ENCODE results near the gene BCAP31. TPM values are rescaled to one million over a fixed set of nuclear protein-coding genes. Genes with fewer than 3 reads are reported as not detected.

BCAP31 gene
- total and polyA plus RNA-seq, 2 of the 13 experiments (the other 11 are each of a cell fraction or from before 2014, with no cell fraction given): 139 to 178 TPM

- Histone ChIP-seq H4K20me1 (ENCODE audit: insufficient read depth, low read length) (no peaks in the 10 kb centered on the region), H3K4me3 (replicated peaks in 1 of 3; ENCODE audit: insufficient read depth in 1 of 3, low read depth in 2 of 3, low read length in 3 of 3) (no peak overlapping the region), H3K36me3 (replicated peaks in 1 of 2; ENCODE audit: control insufficient read depth in 1 of 2, insufficient read depth in 2 of 2, low read length in 2 of 2) (no peaks in the 10 kb centered on the region), H3K9me3 (ENCODE audit: low read length) (no peaks in the 10 kb centered on the region), H3K4me1 (ENCODE audit: insufficient read depth, low read length) (peaks cover 16% of the 10 kb centered on the region; the same call in 1 of the 2 replicates), H3K79me2 (ENCODE audit: insufficient read depth, low read length) (no peaks in the 10 kb centered on the region), H2AFZ (ENCODE audit: low read length) (no peak overlapping the region), H3K27ac (ENCODE audit: extremely low read length, insufficient read depth, low read length) (no peak overlapping the region), H3K4me2 (ENCODE audit: low read depth, low read length) (no peak overlapping the region), H3K27me3 (ENCODE audit: control insufficient read depth in 1 of 2, insufficient read depth in 2 of 2, low read length in 2 of 2) (no peaks in the 10 kb centered on the region), H3K9ac (ENCODE audit: insufficient read depth, low read depth, low read length) (no peak overlapping the region)
- no TSS peak for BruUV-seq (replicated peaks)
- WGBS (ENCODE audit: low lambda C conversion rate): 92% methylated on average over 8 of the region's 25 CpGs
- no peak for FAIRE-seq
- ATAC-seq: no peak
- intact Hi-C loops (cut with micrococcal nuclease; ENCODE audit: unreplicated experiment): loop anchor here (10.0 kb wide), 1 partner anchor 175 kb away; the partner anchor contains the start of gene RENBP
- ChIA-PET CTCF (ENCODE audit: low intra/inter-chr PET ratio, low total read pairs) (no interaction called here), POLR2A (no interaction called here)
- in situ Hi-C loops (cut with HindIII; ENCODE audit: extremely low pct_ligation_motif_present, low pct_unique_long_range_greater_than_20kb): no loop called here
- DNase-seq (ENCODE audit: low spot score): no peak
- TF ChIP-seq ZNF557 (CRISPR knock-in tag; IDR thresholded peaks at IDR 0.05) (no peak), GPN1 (CRISPR knock-in tag; IDR thresholded peaks at IDR 0.05; ENCODE audit: borderline replicate concordance) (no peak), ZNF430 (CRISPR knock-in tag; IDR thresholded peaks at IDR 0.05) (no peak), CREB3 (CRISPR knock-in tag; IDR thresholded peaks at IDR 0.05) (no peak), NFIC (IDR thresholded peaks at IDR 0.05; ENCODE audit: low read length) (no peak), TAF1 (CRISPR knock-in tag; IDR thresholded peaks at IDR 0.05) (no peak), GPBP1L1 (CRISPR knock-in tag; IDR thresholded peaks at IDR 0.05) (no peak), DNMT1 (CRISPR knock-in tag; IDR thresholded peaks at IDR 0.05) (no peak), ZNF816 (CRISPR knock-in tag; IDR thresholded peaks at IDR 0.05; ENCODE audit: borderline replicate concordance) (no peak), SIX1 (CRISPR knock-in tag; IDR thresholded peaks at IDR 0.05; ENCODE audit: borderline replicate concordance) (no peak), ZNF34 (CRISPR knock-in tag; IDR thresholded peaks at IDR 0.05; ENCODE audit: borderline replicate concordance) (no peak), ZNF280D (CRISPR knock-in tag; IDR thresholded peaks at IDR 0.05) (no peak), AKAP8 (CRISPR knock-in tag; IDR thresholded peaks at IDR 0.05) (no peak)
- TF ChIP-seq, protein P1, sequence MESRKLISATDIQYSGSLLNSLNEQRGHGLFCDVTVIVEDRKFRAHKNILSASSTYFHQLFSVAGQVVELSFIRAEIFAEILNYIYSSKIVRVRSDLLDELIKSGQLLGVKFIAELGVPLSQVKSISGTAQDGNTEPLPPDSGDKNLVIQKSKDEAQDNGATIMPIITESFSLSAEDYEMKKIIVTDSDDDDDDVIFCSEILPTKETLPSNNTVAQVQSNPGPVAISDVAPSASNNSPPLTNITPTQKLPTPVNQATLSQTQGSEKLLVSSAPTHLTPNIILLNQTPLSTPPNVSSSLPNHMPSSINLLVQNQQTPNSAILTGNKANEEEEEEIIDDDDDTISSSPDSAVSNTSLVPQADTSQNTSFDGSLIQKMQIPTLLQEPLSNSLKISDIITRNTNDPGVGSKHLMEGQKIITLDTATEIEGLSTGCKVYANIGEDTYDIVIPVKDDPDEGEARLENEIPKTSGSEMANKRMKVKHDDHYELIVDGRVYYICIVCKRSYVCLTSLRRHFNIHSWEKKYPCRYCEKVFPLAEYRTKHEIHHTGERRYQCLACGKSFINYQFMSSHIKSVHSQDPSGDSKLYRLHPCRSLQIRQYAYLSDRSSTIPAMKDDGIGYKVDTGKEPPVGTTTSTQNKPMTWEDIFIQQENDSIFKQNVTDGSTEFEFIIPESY (CRISPR knock-in tag; IDR thresholded peaks at IDR 0.05): no peak
- TF ChIP-seq, protein P2, sequence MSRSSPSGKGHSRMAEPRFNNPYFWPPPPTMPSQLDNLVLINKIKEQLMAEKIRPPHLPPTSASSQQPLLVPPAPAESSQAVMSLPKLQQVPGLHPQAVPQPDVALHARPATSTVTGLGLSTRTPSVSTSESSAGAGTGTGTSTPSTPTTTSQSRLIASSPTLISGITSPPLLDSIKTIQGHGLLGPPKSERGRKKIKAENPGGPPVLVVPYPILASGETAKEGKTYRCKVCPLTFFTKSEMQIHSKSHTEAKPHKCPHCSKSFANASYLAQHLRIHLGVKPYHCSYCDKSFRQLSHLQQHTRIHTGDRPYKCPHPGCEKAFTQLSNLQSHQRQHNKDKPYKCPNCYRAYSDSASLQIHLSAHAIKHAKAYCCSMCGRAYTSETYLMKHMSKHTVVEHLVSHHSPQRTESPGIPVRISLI (CRISPR knock-in tag; IDR thresholded peaks at IDR 0.05; ENCODE audit: borderline replicate concordance): no peak
Observed at GRCh38 chrX:153769865-153770600, 45.8 kb upstream of the BCAP31 start.

Measured in HepG2 (cell line).